Measurements from ENCODE around the gene GFPT1. TPM values are rescaled to one million over a fixed set of nuclear protein-coding genes. Genes with fewer than 3 reads are reported as not detected.

The GFPT1 gene
- total and polyA plus RNA-seq, 4 donors, result 15.9 to 72.6 (median 30.5) TPM

- DNase-seq, result no peak
- ATAC-seq (ENCODE audit: insufficient read depth, low FRiP score), result no peak
- H3K9me3 ChIP-seq (ENCODE audit: control insufficient read depth in 4 of 4, insufficient read depth in 3 of 4, low read length in 3 of 4), result no peaks in the 10 kb centered on the region
- 83 to 91% methylated on average over 3 of the region's 3 CpGs for WGBS, 2 donors
- no peaks in the 10 kb centered on the region for H3K27me3 ChIP-seq (ENCODE audit: control insufficient read depth in 3 of 3, insufficient read depth in 3 of 3, low read length in 2 of 3)
- no peak for TF ChIP-seq CTCF (IDR thresholded peaks at IDR 0.05; ENCODE audit: control extremely low read depth, extremely low read depth)
- H3K27ac ChIP-seq (ENCODE audit: low read depth in 1 of 2, low read length in 1 of 2), result no peak overlapping the region
- H3K36me3 ChIP-seq (ENCODE audit: control insufficient read depth in 4 of 4, insufficient read depth in 4 of 4, low read length in 4 of 4), result peaks cover 0 to 4% (median 1%) of the 10 kb centered on the region in 4 donors
- H3K4me3 ChIP-seq, result no peak overlapping the region
- H3K9ac ChIP-seq (ENCODE audit: insufficient read depth in 1 of 2, low read length in 2 of 2), result no peak overlapping the region
- H3K4me1 ChIP-seq (ENCODE audit: control insufficient read depth in 5 of 5, insufficient read depth in 5 of 5, low read length in 5 of 5), result peaks cover 0 to 18% (median 7%) of the 10 kb centered on the region in 5 donors
These were observed 3.0 kb upstream of the GFPT1 start for GRCh38 chr2:69390001-69390400.

- ATAC-seq (ENCODE audit: insufficient read depth, low FRiP score) (no peak), DNase-seq (no peak)
- no peak for TF ChIP-seq CTCF (IDR thresholded peaks at IDR 0.05; ENCODE audit: control extremely low read depth, extremely low read depth)
- Histone ChIP-seq H3K27ac (ENCODE audit: low read depth in 1 of 2, low read length in 1 of 2) (no peak overlapping the region), H3K9ac (ENCODE audit: insufficient read depth in 1 of 2, low read length in 2 of 2) (no peak overlapping the region), H3K36me3 (ENCODE audit: control insufficient read depth in 4 of 4, insufficient read depth in 4 of 4, low read length in 4 of 4) (peaks cover 0 to 3% (median 0%) of the 10 kb centered on the region in 4 donors), H3K27me3 (ENCODE audit: control insufficient read depth in 3 of 3, insufficient read depth in 3 of 3, low read length in 2 of 3) (no peaks in the 10 kb centered on the region), H3K4me1 (ENCODE audit: control insufficient read depth in 5 of 5, insufficient read depth in 5 of 5, low read length in 5 of 5) (peaks cover 0 to 18% (median 7%) of the 10 kb centered on the region in 5 donors), H3K4me3 (no peak overlapping the region), H3K9me3 (ENCODE audit: control insufficient read depth in 4 of 4, insufficient read depth in 3 of 4, low read length in 3 of 4) (no peaks in the 10 kb centered on the region)
- 98 to 99% methylated on average over 3 of the region's 3 CpGs for WGBS, 2 donors
These were observed 2.2 kb upstream of the GFPT1 start for GRCh38 chr2:69389271-69389670.

GRCh38 chr2:69387770-69388481 lies 899 bp upstream of the GFPT1 start:
- Histone ChIP-seq H3K27ac (ENCODE audit: low read depth in 1 of 2, low read length in 1 of 2) (peak overlapping the region in 1 of 2 donors; percentile 92), H3K36me3 (ENCODE audit: control insufficient read depth in 4 of 4, insufficient read depth in 4 of 4, low read length in 4 of 4) (no peaks in the 10 kb centered on the region), H3K4me1 (ENCODE audit: control insufficient read depth in 5 of 5, insufficient read depth in 5 of 5, low read length in 5 of 5) (peaks cover 0 to 18% (median 9%) of the 10 kb centered on the region in 5 donors), H3K4me3 (no peak overlapping the region), H3K9me3 (ENCODE audit: control insufficient read depth in 4 of 4, insufficient read depth in 3 of 4, low read length in 3 of 4) (no peaks in the 10 kb centered on the region), H3K27me3 (ENCODE audit: control insufficient read depth in 3 of 3, insufficient read depth in 3 of 3, low read length in 2 of 3) (no peaks in the 10 kb centered on the region), H3K9ac (ENCODE audit: insufficient read depth in 1 of 2, low read length in 2 of 2) (peak overlapping the region; percentile 80 to 94)
- 68 to 80% methylated on average over 14 of the region's 14 CpGs for WGBS, 2 donors
- DNase-seq (peak; percentile 17 to 23 (median 18)), ATAC-seq (ENCODE audit: insufficient read depth, low FRiP score) (no peak)
- TF ChIP-seq CTCF (IDR thresholded peaks at IDR 0.05; ENCODE audit: control extremely low read depth, extremely low read depth), result no peak

Measured in lung (tissue), 12 donors.